ENCODE data around the gene CCDC92B.

- no peak; the same call in 1 of the 2 replicates for TF ChIP-seq CTCF (IDR thresholded peaks at IDR 0.05)
- TF ChIP-seq ZFX (IDR thresholded peaks at IDR 0.05; ENCODE audit: borderline replicate concordance) = no peak
Measured at GRCh38 chr17:2755891-2756724, 6.7 kb upstream of the CCDC92B start.

Data from 22Rv1 (cell line).